A204.1 (cell line): ENCODE data around the gene IGFBP6.
"Not testable (repeated sequence)": the region's sequence is repeated elsewhere in the genome, so short reads cannot be mapped to it uniquely, and the experiment has no call there.

ENCODE experiments used
- FAIRE-seq: peaks from 2 replicates; lab custom pipeline; 2012; peaks lifted over from hg19 to GRCh38; lab: Jason Lieb, UNC

IGFBP6 gene

GRCh38 chr12:53071591-53072551 is 25.6 kb upstream of the IGFBP6 start:
- FAIRE-seq: no peak

GRCh38 chr12:53073881-53074280 is 23.6 kb upstream of the IGFBP6 start:
- FAIRE-seq: no peak

- no peak for FAIRE-seq
Observed at GRCh38 chr12:53074283-53074998, 23.0 kb upstream of the IGFBP6 start.

GRCh38 chr12:53074999-53075370 is 22.5 kb upstream of the IGFBP6 start:
- FAIRE-seq: no peak

- FAIRE-seq: no peak
Observed at GRCh38 chr12:53076461-53076860, 21.0 kb upstream of the IGFBP6 start.

GRCh38 chr12:53077030-53077429 is 20.4 kb upstream of the IGFBP6 start:
- FAIRE-seq: no peak

- no peak for FAIRE-seq
Observed at GRCh38 chr12:53078425-53079225, 18.8 kb upstream of the IGFBP6 start.

- peak; percentile 81 for FAIRE-seq
Observed at GRCh38 chr12:53079226-53080117, 18.0 kb upstream of the IGFBP6 start, which contains the start of gene SPRYD3. SPRYD3 (minus strand) TSS chr12:53079390; CDS start chr12:53079333, 57 bp downstream.

- FAIRE-seq: no peak
Observed at GRCh38 chr12:53082637-53083175, 14.8 kb upstream of the IGFBP6 start.

GRCh38 chr12:53086361-53086760 is 11.1 kb upstream of the IGFBP6 start:
- no peak for FAIRE-seq

GRCh38 chr12:53090105-53090504 is 7.4 kb upstream of the IGFBP6 start:
- no peak for FAIRE-seq

- FAIRE-seq: no peak
Observed at GRCh38 chr12:53090554-53090953, 6.9 kb upstream of the IGFBP6 start.

GRCh38 chr12:53091756-53092155 is 5.7 kb upstream of the IGFBP6 start:
- no peak for FAIRE-seq

- FAIRE-seq: no peak
Observed at GRCh38 chr12:53093777-53094393, 3.6 kb upstream of the IGFBP6 start.

GRCh38 chr12:53094394-53094787 is 3.1 kb upstream of the IGFBP6 start:
- FAIRE-seq: no peak

GRCh38 chr12:53094796-53095595 is 2.5 kb upstream of the IGFBP6 start:
- not testable (repeated sequence) for FAIRE-seq

GRCh38 chr12:53095596-53095895 is 1.9 kb upstream of the IGFBP6 start:
- FAIRE-seq: not testable (repeated sequence)

- no peak for FAIRE-seq
Observed at GRCh38 chr12:53096089-53096741, 1.3 kb upstream of the IGFBP6 start.

GRCh38 chr12:53096759-53097158 is 708 bp upstream of the IGFBP6 start:
- no peak for FAIRE-seq

GRCh38 chr12:53097207-53097563 is 282 bp upstream of the IGFBP6 start:
- no peak for FAIRE-seq
